A549 (cell line): ENCODE measurements around the gene PITPNB. TPM values are rescaled to one million over a fixed set of nuclear protein-coding genes. Genes with fewer than 3 reads are reported as not detected.

ENCODE experiments used
- ATAC-seq, 2 experiments: fragments of 200-7000 bp in 1 of 2; fragments of >200 bp in 1 of 2; cut with Nextera tagmentation in 1 of 2; cut with Tn5 transposase in 1 of 2; 3 replicates each; pipeline versions ENCODE4 v1.8.0 to v1.9.1; 2018 to 2020; ENCODE audit warnings: mild to moderate bottlenecking in 1 of 2, moderate library complexity in 1 of 2
- CTCF ChIA-PET: fragments of 300-600 bp; sonication (Branson Sonifier 250); formaldehyde crosslinking; extraction: SDS; loops from one replicate; lab custom pipeline; 2021; ENCODE audit warnings: antibody characterized with exemption, inconsistent platforms; lab: Yijun Ruan, JAX
- POLR2A ChIA-PET: fragments of 350-600 bp; formaldehyde crosslinking; extraction: SDS; loops from one replicate; lab custom pipeline; 2021; ENCODE audit warnings: antibody characterized with exemption, inconsistent platforms; lab: Yijun Ruan, JAX
- DNase-seq, 2 experiments: peaks; one replicate each; pipeline versions ENCODE4 v3.0.0 to v3.0.0-alpha.2; 2011 to 2016; ENCODE audit warnings: low read depth in 1 of 2, low spot score in 1 of 2
- FAIRE-seq: peaks from 2 replicates; lab custom pipeline; 2011; peaks lifted over from hg19 to GRCh38; lab: Jason Lieb, UNC
- H3K27ac ChIP-seq, 2 experiments: fragments of >200 bp; sonication (Bioruptor Twin); formaldehyde crosslinking; 3 replicates each; pipeline ENCODE4 v1.5.1; 2016 to 2017
- H3K4me1 ChIP-seq: fragments of >200 bp; sonication (Bioruptor Twin); formaldehyde crosslinking; 3 replicates; pipeline ENCODE4 v1.6.1; 2016
- H3K4me2 ChIP-seq: fragments of >200 bp; sonication (Bioruptor Twin); formaldehyde crosslinking; 3 replicates; pipeline ENCODE4 v1.6.1; 2016
- H3K4me3 ChIP-seq: fragments of >200 bp; sonication (Bioruptor Twin); formaldehyde crosslinking; 3 replicates; pipeline ENCODE4 v1.5.1; 2016
- H3K9me3 ChIP-seq: fragments of >200 bp; sonication (Bioruptor Twin); formaldehyde crosslinking; 3 replicates; pipeline ENCODE4 v1.6.1; 2016
- BHLHE40 ChIP-seq: IDR thresholded peaks from 2 replicates; pipeline ENCODE4 v1.6.1; 2012; ENCODE audit warnings: low read depth, low read length, inconsistent platforms
- CEBPB ChIP-seq, 2 experiments: fragments of >200 bp in 1 of 2; sonication (Bioruptor Twin) in 1 of 2; formaldehyde crosslinking in 1 of 2; IDR thresholded peaks; 2 replicates each; pipeline ENCODE4 v1.6.1; 2012 to 2016
- CHD4 ChIP-seq: fragments of 200-600 bp; sonication (generic); IDR thresholded peaks from 2 replicates; pipeline ENCODE4 v1.6.1; 2016; ENCODE audit warnings: antibody characterized with exemption, mild to moderate bottlenecking, borderline replicate concordance
- EHF ChIP-seq: fragments of 250-450 bp; sonication (Bioruptor Pico); IDR thresholded peaks from 2 replicates; pipeline ENCODE4 v1.5.0; 2020; ENCODE audit warnings: mild to moderate bottlenecking
- HOXB5 ChIP-seq: fragments of 250-450 bp; sonication (Bioruptor Pico); IDR thresholded peaks from 2 replicates; pipeline ENCODE4 v1.5.0; 2020; ENCODE audit warnings: mild to moderate bottlenecking, moderate library complexity
- JUN ChIP-seq, 2 experiments: fragments of >200 bp; sonication (Bioruptor Twin); formaldehyde crosslinking; IDR thresholded peaks; 2 replicates in 1 of 2; 3 replicates in 1 of 2; pipeline ENCODE4 v1.6.1; 2016 to 2017
- KDM1A ChIP-seq: fragments of 200-600 bp; sonication (generic); IDR thresholded peaks from 2 replicates; pipeline ENCODE4 v1.6.1; 2016; ENCODE audit warnings: low read depth, mild to moderate bottlenecking
- KDM5A ChIP-seq: fragments of 200-600 bp; sonication (generic); IDR thresholded peaks from 2 replicates; pipeline ENCODE4 v1.6.1; 2016; ENCODE audit warnings: antibody characterized with exemption, mild to moderate bottlenecking
- NPAS2 ChIP-seq: fragments of 250-450 bp; sonication (Bioruptor Pico); IDR thresholded peaks from 2 replicates; pipeline ENCODE4 v1.8.0; 2022; ENCODE audit warnings: mild to moderate bottlenecking, moderate library complexity, borderline replicate concordance
- POLR2AphosphoS2 ChIP-seq: conservative IDR thresholded peaks from 2 replicates; pipeline ENCODE4 v1.6.1; 2012; ENCODE audit warnings: low read length, improper control_type of control experiment, inconsistent platforms
- SREBF2 ChIP-seq: fragments of 450-650 bp; IDR thresholded peaks from 2 replicates; pipeline ENCODE4 v1.6.1; 2014; ENCODE audit warnings: mild to moderate bottlenecking, moderate library complexity
- TP53 ChIP-seq: fragments of 250-450 bp; sonication (Bioruptor Pico); IDR thresholded peaks from 2 replicates; pipeline ENCODE4 v1.5.0; 2021; ENCODE audit warnings: mild to moderate bottlenecking, moderate library complexity
- USF2 ChIP-seq: fragments of 450-650 bp; IDR thresholded peaks from 2 replicates; pipeline ENCODE4 v1.6.1; 2014; ENCODE audit warnings: antibody characterized with exemption
- WGBS: methylation state at CpG from one replicate; pipeline ENCODE4 v1.1.6; 2017; ENCODE audit errors: missing lambda C conversion rate; 5-methylcytosine and 5-hydroxymethylcytosine counted together
- polyA plus RNA-seq, 4 experiments: library from polyadenylated mRNA; depleted of rRNA in 3 of 4; stranded (reverse); fragments of >200 nt; fragmentation: RNase III in 1 of 4; extraction: RNeasy Plus Mini Kit Qiagen cat#74134 plus additional on column Dnase treatment in 1 of 4; gene quantifications; 2 replicates in 3 of 4; 3 replicates in 1 of 4; pipeline ENCODE4 v1.2.3, GENCODE V29; 2011 to 2017
- TF ChIP-seq, protein P1 (sequence below): IDR thresholded peaks from 2 replicates; pipeline ENCODE4 v1.6.1; 2012
- TF ChIP-seq, protein P2 (sequence below): fragments of 250-450 bp; sonication (Bioruptor Pico); IDR thresholded peaks from 2 replicates; pipeline ENCODE4 v1.5.0; 2020; ENCODE audit warnings: low read depth, mild to moderate bottlenecking, moderate library complexity
- TF ChIP-seq, protein P3 (sequence below): fragments of 150-350 bp; IDR thresholded peaks from 2 replicates; pipeline ENCODE4 v1.6.1; 2014; ENCODE audit warnings: low read depth, mild to moderate bottlenecking, low read length
- TF ChIP-seq, protein P4 (sequence below): fragments of >200 bp; sonication (Bioruptor Twin); formaldehyde crosslinking; IDR thresholded peaks from 3 replicates; pipeline ENCODE4 v1.5.1; 2016

PITPNB gene
- polyA plus RNA-seq, 2 of the 4 experiments (the other 2 are of a cell fraction), result 45.8 to 52.1 TPM

DNA sequence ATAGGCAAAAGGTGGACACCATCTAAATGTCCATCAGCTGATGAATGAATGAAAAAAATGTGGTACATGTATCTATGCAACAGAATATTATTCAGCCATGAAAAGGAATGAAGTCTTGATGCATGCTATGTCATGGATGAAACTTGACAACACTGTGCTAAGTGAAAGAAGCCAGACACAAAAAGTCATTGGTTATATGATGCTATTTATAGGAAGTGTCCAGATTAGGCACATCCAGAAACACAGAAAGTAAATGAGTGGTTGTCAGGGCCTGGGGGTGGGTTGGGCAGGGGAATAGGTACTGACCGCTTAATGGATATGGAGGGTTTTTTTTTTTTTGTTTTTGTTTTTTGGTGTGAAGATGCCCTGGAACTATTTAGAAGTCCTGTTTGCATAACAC is 95.8 kb downstream of the PITPNB start (continued):
- TF ChIP-seq, protein P1, sequence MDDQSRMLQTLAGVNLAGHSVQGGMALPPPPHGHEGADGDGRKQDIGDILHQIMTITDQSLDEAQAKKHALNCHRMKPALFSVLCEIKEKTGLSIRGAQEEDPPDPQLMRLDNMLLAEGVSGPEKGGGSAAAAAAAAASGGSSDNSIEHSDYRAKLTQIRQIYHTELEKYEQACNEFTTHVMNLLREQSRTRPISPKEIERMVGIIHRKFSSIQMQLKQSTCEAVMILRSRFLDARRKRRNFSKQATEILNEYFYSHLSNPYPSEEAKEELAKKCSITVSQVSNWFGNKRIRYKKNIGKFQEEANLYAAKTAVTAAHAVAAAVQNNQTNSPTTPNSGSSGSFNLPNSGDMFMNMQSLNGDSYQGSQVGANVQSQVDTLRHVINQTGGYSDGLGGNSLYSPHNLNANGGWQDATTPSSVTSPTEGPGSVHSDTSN, result no peak

GRCh38 chr22:27820896-27821866 is 97.9 kb downstream of the PITPNB start:
- no peak overlapping the region for H3K4me2 ChIP-seq
- ATAC-seq (no peak), DNase-seq (no peak), FAIRE-seq (no peak)
- 73% methylated on average over 12 of the region's 22 CpGs for WGBS
- CTCF ChIA-PET, result no interaction called here
- no peak overlapping the region for H3K4me3 ChIP-seq
- H3K4me1 ChIP-seq, result no peaks in the 10 kb centered on the region
- POLR2A ChIA-PET, result no interaction called here
- H3K9me3 ChIP-seq, result no peaks in the 10 kb centered on the region
- TF ChIP-seq JUN (IDR thresholded peaks at IDR 0.05), result no peak
- TF ChIP-seq CHD4, result no peak
- TF ChIP-seq NPAS2 (CRISPR knock-in tag), result no peak
- no peak for TF ChIP-seq KDM5A
- TF ChIP-seq HOXB5 (CRISPR knock-in tag), result no peak
- TF ChIP-seq, protein P2, sequence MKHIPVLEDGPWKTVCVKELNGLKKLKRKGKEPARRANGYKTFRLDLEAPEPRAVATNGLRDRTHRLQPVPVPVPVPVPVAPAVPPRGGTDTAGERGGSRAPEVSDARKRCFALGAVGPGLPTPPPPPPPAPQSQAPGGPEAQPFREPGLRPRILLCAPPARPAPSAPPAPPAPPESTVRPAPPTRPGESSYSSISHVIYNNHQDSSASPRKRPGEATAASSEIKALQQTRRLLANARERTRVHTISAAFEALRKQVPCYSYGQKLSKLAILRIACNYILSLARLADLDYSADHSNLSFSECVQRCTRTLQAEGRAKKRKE, result no peak
- TF ChIP-seq, protein P3, sequence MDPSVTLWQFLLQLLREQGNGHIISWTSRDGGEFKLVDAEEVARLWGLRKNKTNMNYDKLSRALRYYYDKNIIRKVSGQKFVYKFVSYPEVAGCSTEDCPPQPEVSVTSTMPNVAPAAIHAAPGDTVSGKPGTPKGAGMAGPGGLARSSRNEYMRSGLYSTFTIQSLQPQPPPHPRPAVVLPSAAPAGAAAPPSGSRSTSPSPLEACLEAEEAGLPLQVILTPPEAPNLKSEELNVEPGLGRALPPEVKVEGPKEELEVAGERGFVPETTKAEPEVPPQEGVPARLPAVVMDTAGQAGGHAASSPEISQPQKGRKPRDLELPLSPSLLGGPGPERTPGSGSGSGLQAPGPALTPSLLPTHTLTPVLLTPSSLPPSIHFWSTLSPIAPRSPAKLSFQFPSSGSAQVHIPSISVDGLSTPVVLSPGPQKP, result no peak
- TF ChIP-seq CEBPB (IDR thresholded peaks at IDR 0.05), result no peak
- TF ChIP-seq, protein P1, result no peak
- TF ChIP-seq TP53, result no peak
- TF ChIP-seq, protein P4, sequence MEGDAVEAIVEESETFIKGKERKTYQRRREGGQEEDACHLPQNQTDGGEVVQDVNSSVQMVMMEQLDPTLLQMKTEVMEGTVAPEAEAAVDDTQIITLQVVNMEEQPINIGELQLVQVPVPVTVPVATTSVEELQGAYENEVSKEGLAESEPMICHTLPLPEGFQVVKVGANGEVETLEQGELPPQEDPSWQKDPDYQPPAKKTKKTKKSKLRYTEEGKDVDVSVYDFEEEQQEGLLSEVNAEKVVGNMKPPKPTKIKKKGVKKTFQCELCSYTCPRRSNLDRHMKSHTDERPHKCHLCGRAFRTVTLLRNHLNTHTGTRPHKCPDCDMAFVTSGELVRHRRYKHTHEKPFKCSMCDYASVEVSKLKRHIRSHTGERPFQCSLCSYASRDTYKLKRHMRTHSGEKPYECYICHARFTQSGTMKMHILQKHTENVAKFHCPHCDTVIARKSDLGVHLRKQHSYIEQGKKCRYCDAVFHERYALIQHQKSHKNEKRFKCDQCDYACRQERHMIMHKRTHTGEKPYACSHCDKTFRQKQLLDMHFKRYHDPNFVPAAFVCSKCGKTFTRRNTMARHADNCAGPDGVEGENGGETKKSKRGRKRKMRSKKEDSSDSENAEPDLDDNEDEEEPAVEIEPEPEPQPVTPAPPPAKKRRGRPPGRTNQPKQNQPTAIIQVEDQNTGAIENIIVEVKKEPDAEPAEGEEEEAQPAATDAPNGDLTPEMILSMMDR, result no peak
- no peak for TF ChIP-seq POLR2AphosphoS2
- H3K27ac ChIP-seq, result no peak overlapping the region

DNA sequence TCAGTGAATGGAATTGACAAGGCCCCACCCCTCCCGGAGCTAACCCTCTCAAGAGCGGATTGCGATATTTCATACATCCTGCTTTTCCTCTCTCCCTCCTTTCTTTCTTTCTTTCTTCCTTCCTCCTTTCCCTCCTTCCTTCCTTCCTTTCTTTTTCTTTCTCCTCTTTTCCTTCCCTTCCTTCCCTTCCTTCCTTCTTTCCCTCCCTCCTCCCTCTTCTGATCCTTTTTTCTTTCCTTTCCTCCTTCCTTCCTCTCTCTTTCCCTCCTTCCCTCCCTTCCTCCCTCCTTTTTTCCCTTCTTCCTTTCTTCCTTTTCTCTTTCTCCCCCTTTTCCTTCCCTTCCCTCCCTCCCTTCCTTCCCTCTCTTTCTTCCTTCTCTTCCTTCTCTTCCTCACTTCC is 102.5 kb downstream of the PITPNB start:
- ChIA-PET CTCF (no interaction called here), POLR2A (no interaction called here)
- Histone ChIP-seq H3K27ac (no peak overlapping the region), H3K4me2 (no peak overlapping the region), H3K9me3 (no peaks in the 10 kb centered on the region), H3K4me3 (no peak overlapping the region), H3K4me1 (no peaks in the 10 kb centered on the region)
- DNase-seq (no peak), FAIRE-seq (no peak), ATAC-seq (no peak)
- 85% methylated on average over 3 of the region's 3 CpGs for WGBS
- no peak for TF ChIP-seq USF2
- no peak for TF ChIP-seq SREBF2
- TF ChIP-seq EHF (CRISPR knock-in tag), result no peak
- TF ChIP-seq BHLHE40, result no peak
- TF ChIP-seq CHD4, result no peak
- TF ChIP-seq KDM1A, result no peak
